Activated naive CD4-positive, alpha-beta T cell treated with anti-CD3 and anti-CD28 coated beads for 36 hours (primary cell): ENCODE data around the gene BIRC7. TPM values are rescaled to one million over a fixed set of nuclear protein-coding genes. Genes with fewer than 3 reads are reported as not detected.

ENCODE experiments used
- microRNA-seq: library from miRNA; unstranded; fragments of <30 nt; microRNA quantifications from one replicate; pipeline ENCODE4 v1.2.0, GENCODE V29; 2022; ENCODE audit warnings: borderline microRNAs expressed, borderline replicate concordance
- total RNA-seq, 2 experiments: library from RNA; stranded (reverse); gene quantifications; one replicate each; pipeline ENCODE4 v1.2.3, GENCODE V29; 2021

Gene BIRC7
- total RNA-seq, 2 experiments from 2014 or later: not detected

Small RNAs within 50 kb of the gene (microRNA-seq; reads per million reads assigned to microRNA genes)
- gene MIR3196 (not detected), gene MIR4326 (2.2 reads per million)

Other genes with a start within 250 kb of the BIRC7 start
- not detected for gene BHLHE23, start 228.9 kb upstream of the BIRC7 start, total RNA-seq
- 10 to 100 TPM; 27.6 to 27.8 TPM for gene YTHDF1, start 19.8 kb upstream of the BIRC7 start, total RNA-seq
- gene NKAIN4, start 18.6 kb downstream of the BIRC7 start, total RNA-seq: not detected
- gene ARFGAP1, start 36.9 kb downstream of the BIRC7 start, total RNA-seq: 10 to 100 TPM; 82.4 to 89.4 TPM
- under 1 TPM in 1 of 2 experiments, not detected in 1; 0.05 TPM for gene COL20A1, start 57.3 kb downstream of the BIRC7 start, total RNA-seq
- not detected for gene CHRNA4, start 125.4 kb downstream of the BIRC7 start, total RNA-seq
- gene KCNQ2, start 236.8 kb downstream of the BIRC7 start, total RNA-seq: not detected